Activated naive CD4-positive, alpha-beta T cell (primary cell): ENCODE measurements around the gene PANX2.
"Not testable (repeated sequence)": the region's sequence is repeated elsewhere in the genome, so short reads cannot be mapped to it uniquely, and the experiment has no call there.

Experiments
- DNase-seq, 4 experiments: peaks; one replicate each; lab custom pipeline; 2025; lab: John Stamatoyannopoulos, UW

PANX2 gene, protein sequence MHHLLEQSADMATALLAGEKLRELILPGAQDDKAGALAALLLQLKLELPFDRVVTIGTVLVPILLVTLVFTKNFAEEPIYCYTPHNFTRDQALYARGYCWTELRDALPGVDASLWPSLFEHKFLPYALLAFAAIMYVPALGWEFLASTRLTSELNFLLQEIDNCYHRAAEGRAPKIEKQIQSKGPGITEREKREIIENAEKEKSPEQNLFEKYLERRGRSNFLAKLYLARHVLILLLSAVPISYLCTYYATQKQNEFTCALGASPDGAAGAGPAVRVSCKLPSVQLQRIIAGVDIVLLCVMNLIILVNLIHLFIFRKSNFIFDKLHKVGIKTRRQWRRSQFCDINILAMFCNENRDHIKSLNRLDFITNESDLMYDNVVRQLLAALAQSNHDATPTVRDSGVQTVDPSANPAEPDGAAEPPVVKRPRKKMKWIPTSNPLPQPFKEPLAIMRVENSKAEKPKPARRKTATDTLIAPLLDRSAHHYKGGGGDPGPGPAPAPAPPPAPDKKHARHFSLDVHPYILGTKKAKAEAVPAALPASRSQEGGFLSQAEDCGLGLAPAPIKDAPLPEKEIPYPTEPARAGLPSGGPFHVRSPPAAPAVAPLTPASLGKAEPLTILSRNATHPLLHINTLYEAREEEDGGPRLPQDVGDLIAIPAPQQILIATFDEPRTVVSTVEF

DNA sequence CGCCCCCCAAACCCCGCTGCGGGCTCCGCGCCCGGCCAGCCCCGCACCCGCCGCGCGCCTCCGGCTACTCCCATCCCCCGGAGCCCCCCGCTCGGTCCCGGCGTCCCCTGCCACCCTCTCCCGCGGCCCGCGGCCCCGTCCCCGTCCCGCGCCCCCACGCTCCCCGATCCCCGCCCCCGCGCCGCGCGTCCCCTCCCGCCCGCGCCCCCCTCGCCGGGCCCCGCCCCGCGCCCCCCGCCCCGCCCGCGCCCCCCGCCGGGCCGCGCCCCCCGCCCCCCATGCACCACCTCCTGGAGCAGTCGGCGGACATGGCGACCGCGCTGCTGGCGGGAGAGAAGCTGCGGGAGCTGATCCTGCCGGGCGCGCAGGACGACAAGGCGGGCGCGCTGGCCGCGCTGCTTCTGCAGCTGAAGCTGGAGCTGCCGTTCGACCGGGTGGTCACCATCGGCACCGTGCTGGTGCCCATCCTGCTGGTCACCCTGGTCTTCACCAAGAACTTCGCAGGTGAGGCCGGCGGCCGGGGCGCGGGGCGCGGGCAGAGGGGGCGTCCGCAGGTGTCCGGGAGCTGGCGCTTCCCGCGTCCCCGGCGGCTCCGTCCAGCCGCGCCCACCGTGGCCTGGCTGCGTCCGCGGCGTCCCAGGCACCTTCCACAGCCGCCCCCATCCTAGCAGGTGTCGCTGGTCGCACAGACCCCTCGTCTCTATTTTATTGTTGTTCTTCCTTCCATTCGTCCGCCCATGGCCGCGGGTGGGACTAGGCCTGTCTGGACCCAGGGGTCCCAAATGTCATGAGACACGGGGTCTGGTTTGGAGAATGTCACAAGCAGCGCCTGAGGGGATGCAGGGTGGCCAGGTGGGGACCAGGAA, at the start of gene PANX2:
Gene PANX2 (plus strand): TSS at position 279 of the 866 bp plus-strand sequence. CDS start 0 bp downstream, at position 279.
- DNase-seq, result no peak

DNA sequence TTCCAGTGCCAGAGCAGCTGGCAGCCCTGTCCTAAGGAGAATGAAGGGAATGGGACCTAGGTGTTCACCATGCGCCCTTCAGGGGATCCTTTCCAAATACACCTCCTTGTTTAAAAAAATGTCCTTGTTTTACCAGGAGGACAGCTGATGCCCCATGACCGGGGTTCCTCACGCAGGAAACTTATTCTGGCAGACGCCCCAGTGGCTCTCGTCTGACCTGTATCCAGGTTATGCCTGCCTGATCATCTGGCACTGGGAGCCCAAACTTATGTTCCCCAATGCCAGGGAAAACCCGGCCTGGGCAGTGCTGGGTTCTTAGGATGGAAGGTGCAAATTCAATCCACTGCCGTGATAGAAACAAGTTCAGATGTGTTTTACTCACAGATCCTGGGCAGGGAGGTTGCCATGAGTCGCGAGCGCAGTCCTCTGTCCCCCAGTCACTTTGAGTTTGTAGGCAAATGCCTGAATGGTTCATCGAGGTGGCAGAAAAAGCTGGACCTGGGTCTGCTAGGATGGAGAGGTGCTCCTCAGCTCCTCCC, 49.3 kb upstream of the PANX2 start:
- DNase-seq, result no peak

DNA sequence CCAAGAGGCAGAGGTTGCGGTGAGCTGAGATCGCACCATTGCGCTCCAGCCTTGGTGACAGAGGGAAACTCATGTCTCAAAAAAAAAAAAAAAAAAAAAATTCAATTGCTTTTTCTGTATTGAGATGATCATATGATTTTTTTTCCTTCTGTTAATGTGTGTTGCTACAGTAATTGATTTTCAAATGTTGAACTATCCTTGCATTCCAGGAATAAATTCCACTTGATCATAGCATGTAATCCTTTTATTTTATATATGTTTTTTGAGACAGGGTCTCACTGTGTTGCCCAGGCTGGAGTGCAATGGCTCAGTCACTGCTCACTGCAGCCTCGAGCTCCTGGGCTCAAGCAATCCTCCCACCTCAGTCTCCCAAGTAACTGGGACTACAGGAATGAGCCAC, 47.4 kb upstream of the PANX2 start:
- DNase-seq, result no peak

DNA sequence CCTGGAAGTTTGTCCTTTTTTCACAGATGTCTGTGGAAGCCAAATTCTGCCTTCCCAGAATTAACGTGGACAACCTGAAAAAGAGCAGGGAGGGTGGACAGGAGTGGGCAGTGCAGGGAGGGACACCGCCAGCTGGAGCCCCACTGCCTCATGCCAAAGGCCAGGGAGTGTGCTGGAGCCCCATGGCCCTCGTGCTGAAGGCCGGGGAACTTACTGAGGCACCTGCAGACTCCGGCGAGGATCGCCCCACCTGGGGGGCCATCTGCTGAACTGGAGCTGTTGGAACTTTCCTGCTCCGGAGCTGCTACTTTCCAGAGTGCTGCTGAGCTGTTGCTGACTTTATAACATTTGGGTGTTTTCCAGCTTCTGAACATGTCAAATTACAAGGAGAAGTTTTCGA, 45.5 kb upstream of the PANX2 start:
- no peak for DNase-seq

- no peak for DNase-seq
These were observed 41.3 kb upstream of the PANX2 start for GRCh38 chr22:50129121-50129736.

DNA sequence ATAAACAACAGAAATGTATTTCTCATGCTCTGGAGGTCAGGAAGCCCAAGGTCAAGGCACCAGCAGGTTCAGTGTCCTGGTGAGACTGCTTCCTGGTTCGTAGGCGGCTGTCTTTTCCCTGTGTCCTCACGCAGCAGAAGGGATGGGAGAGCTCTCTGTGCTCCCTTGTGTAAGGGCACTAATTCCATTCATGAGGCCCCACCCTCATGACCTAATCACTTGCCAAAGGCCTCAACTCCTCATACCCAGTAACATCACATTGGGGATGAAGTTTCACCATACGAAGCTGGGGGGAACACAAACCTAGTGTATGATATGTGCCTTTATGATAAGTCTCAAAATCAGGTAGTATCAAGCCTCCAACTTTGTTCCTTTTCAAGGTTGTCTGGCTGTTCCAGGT, 38.6 kb upstream of the PANX2 start:
- no peak for DNase-seq

GRCh38 chr22:50134481-50134880, 36.0 kb upstream of the PANX2 start:
- no peak for DNase-seq

DNA sequence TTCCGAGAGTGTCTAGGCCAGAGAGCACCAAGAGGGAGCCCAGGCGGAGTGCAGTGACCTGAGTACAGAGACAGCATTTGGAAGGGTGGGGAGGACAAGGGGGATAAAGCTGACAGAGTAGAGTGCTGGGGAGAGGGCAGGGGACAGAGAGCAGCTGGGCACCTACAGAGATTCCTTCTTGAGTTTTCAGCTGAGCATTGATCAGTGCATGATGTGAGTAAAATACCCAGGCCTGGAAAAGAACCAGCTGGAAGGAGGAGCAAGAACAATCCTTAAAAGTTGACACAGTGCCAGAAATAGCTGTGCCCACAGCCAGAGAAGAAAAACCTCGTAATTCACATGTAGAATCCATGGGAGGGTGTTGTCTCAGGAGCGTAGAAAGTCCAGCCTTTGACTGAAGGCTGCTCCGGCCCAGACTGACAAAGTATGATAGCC, 33.9 kb upstream of the PANX2 start:
- no peak for DNase-seq

DNA sequence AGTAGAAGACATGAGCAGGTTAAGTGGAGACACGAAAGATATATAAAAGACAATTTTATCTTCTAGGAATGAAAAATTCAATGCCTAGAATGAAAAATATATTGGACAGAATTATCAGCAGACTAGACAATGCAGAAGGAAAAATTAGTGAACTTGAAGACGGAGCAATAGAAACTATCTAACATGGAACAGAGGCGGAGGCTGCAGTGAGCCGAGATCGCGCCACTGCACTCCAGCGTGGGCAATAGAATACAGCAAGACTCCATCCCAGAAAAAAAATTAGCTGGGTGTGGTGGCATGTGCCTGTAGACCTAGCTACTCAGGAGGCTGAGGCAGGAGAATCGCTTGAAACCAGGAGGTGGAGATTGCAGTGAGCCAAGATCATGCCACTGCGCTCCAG, 33.3 kb upstream of the PANX2 start:
- not testable (repeated sequence) for DNase-seq

- no peak for DNase-seq
These were observed 32.5 kb upstream of the PANX2 start for GRCh38 chr22:50138041-50138440.

DNA sequence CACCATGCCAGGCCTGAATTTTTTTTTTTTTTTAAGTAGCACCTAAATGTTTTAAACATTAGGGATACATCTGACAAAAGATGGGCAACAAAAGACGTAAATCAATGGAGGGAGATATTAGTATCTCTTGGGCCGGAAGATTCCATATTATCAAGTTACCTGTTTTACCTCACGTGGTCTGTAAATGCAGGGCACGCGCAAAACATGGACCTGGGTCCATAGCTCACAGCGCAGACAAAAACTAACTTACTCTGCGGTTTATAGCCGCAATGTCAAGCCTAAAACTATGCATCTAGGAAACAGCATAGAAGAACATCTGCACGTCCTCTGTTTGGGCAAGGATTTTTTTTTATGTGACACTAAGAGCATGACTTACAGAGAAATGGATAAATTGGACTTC, 31.5 kb upstream of the PANX2 start:
- no peak for DNase-seq

- no peak for DNase-seq
These were observed 30.6 kb upstream of the PANX2 start for GRCh38 chr22:50139843-50140415.

DNA sequence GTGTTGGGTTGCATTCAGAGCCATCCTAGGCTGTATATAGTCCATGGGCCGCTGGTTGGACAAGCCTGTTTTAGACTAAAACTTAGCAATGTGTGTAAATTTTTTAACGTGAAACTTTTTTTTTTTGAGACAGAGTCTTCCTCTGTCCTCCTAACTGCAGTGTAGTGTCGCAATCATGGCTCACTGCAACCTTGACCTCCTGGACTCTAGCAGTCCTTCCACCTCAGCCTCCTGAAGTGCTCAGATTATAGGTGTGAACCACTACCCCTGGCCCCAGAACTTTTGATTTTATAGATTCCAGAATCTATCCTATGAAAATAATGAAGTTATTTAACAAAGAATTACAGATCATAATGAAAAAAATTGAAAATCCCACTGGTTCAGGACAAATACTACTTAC, 29.9 kb upstream of the PANX2 start:
- no peak for DNase-seq

GRCh38 chr22:50141462-50141861, 29.1 kb upstream of the PANX2 start:
- no peak for DNase-seq

- DNase-seq, result no peak
These were observed 28.6 kb upstream of the PANX2 start for GRCh38 chr22:50141891-50142363.

DNA sequence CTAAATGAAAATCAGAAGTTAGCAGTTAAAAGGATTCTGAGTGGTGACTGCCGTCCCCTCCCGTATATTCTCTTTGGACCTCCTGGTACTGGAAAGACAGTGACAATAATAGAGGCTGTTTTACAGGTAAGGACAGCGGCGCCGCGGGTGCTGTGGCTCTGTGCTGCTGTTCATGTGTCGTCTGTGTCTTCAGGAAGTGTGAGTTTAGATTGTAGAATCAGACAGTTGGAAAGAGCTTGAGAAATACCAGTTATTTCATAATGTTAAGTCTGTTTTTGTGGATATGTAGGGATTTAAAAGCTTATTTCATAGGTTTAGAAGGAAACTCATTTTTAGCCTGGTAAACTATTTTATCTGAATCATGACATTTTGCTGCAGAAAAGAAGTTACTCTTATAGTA, 27.4 kb upstream of the PANX2 start:
- no peak for DNase-seq

DNA sequence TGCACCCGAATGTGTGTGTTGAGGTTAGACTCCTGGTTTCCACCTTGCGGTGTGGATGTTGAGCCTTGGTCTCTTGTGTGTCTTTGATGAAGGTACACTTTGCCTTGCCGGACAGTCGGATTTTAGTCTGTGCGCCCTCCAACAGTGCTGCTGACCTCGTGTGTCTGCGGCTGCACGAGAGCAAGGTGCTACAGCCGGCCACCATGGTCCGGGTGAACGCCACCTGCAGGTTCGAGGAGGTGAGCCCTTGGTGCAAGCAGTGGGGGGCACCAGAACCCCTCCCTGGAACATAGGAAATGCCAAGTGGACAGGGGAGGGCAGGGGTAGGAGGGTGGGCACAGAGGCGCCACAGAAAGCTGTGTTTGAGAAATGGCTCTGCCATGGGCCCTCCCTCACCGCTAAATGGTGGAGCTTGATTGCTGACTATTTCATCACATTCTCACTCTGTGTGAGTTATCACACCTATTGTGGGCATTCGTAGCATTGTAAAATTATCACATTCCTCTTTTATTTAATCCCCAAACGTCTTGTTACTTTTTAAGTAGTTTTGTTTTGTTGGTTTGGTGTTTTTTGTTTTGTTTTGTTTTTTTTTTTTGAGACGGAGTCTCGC, 26.4 kb upstream of the PANX2 start:
- no peak for DNase-seq

DNA sequence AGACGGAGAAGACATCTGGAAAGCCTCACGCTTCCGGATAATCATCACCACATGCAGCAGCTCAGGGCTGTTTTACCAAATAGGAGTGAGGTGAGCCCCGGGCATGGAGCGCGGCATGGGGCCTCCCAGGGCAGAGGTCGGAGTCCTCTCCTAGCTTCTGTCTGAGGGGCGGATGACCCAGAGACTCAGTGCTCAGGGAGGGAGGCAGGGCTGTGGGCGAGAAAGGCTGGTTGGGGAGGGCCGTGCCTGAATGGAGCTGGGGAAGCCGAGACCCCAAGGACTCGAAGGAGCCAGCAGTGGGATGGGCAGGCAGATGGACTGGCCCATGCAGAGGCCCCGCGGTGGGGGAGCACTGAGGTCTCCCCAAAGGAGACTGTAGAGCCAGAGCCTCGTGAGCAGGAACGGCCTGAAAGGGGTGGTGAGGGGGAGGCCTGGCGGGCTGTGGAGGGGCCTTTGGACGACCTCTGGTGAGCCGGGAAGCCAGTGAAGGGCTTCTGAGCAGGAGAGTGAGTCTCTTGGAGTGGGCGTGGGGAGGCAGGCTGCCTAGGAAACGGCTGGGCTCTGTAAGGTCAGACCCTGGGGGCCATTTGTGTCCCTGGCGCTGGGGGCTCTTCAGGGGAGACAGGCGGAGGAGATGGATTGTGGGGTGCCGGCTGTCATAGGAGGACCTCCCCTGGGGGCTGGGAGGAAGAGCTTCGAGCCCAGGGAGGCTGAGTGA, 24.7 kb upstream of the PANX2 start:
- DNase-seq, result no peak

DNA sequence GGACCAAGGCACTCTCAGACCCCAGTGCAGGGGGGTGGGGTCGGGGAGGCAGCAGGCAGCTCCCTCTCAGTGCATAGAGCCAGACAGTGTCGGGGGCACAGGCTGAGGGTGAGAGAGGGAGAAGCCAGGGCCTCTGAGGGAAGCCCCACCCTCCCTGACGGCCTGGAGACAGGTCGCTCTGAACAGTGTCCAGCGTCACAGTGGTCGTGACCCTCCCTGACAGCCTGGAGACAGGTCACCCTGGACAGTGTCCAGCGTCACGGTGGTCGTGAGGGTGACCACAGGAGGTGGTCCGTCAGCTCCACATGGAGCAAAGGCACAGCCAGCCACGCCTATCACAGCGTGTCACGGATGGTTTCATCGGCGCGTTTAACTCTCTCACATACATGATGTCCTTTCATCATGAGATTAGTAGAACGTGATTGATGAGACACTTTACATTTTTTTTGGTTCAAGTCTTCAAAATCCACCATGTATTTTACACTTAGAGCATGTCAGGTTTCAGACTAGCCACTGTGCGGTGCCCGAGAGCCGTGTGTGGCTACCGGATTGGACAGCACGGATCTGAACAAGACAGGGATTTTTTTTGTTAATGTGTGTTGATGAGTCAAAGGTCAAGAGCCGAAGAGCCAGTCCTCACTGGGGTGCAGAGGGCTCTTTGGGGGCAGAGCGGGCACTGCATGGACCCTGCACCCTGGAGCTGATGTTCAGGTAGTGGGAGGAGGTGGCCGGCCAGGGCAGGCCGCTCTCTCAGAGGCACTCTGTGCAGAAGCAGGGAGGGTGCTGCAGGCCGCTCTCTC, 23.9 kb upstream of the PANX2 start:
- no peak for DNase-seq
